H54 (cell line): Measurements from ENCODE around the gene PIPOX.

Experiments
- DNase-seq: peaks from one replicate; pipeline ENCODE4 v3.0.0; 2011; ENCODE audit warnings: low spot score, mixed read lengths; ENCODE audit not compliant: insufficient read length
- FAIRE-seq: peaks from 3 replicates; lab custom pipeline; 2011; peaks lifted over from hg19 to GRCh38; lab: Jason Lieb, UNC
- POLR2A ChIP-seq: IDR thresholded peaks from 2 replicates; pipeline ENCODE4 v1.6.1; 2011; ENCODE audit warnings: low read depth, mild to moderate bottlenecking, low read length

PIPOX gene

DNA sequence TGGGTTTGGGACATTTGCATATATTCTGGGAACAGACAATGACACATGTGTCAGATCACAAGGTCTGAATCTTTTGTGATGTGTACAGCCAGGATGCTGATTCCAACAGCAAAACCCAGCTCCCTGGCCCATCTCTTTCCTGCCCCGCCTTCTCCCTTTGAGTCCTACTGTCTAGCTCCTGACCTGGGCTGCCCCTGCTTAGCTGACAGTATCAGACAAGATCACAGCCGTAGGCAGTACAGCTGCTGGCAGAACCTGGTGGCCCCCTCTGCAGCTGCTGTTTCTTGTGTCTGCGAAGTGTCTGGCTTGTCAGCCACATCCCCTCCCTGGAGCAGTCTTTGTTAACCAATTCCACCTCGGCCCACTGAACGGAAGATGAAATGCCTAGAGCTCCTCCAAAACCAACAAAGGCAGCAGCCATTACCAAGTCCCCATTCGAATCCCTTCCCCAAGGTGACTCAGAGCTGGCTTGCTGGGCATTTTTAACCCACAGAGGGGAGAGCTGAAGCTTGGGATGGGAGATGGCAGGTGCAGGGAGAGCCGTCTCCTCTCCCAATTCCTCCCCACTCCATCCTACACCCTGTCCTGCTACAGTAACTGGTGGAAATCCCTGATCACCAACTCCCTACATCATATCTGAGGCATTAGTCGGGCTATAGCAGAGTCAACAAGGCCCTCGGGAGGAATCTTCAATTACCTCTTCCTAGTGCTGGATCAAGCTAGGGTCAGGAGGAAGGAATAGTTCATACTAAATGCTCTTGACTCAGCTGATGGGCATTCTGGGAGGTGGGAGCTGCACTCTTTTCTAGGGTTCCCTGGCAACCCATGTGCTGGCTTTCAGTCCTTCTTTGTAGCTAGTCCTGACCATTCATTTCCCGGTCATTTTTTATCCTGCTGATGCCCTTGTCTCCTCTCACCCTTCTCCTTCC, 5.8 kb downstream of the PIPOX start:
- no peak for TF ChIP-seq POLR2A
- FAIRE-seq (no peak), DNase-seq (no peak)

- FAIRE-seq (no peak), DNase-seq (no peak)
- no peak for TF ChIP-seq POLR2A
These were observed 6.7 kb downstream of the PIPOX start for GRCh38 chr17:29049541-29050145.

DNA sequence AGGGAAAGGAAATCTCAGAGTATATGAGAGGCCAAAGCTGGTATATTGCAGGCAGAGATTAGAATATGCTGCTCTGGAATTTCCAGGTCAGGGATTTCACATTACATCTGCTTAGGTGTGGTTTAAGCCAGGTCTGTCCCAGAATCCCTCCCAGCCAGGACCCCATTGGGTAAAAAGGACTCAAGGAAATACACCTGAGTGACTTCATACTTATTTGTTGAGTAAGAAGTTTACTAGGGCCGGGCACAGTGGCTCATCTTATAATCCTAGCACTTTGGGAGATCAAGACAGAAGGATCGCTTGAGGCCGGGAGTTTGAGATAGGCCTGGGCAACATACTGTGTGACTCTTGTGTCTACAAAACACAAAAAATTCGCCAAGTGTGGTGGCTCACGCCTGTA, 7.2 kb downstream of the PIPOX start:
- TF ChIP-seq POLR2A, result no peak
- DNase-seq (no peak), FAIRE-seq (no peak)

GRCh38 chr17:29051194-29051593, 8.3 kb downstream of the PIPOX start:
- FAIRE-seq (no peak), DNase-seq (no peak)
- TF ChIP-seq POLR2A, result no peak

DNA sequence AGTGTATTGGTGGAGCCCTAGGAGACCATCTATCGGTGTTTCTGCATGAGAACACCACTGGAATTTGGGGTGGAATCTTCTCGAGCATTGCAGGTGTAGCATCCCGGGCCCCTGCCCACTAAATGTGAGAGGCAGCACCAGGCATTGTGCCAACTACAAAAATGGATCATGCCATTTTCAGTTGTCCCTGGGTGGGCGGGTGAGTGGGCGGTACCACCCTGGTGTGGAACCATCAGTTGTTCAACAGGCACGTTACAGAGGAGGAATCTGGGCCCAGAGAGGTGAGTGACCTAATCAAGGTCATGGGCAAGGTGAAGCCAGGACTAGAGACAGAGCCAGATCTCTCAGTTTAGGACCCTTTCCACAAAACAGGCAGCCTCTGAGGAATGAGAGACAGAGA, 8.8 kb downstream of the PIPOX start:
- TF ChIP-seq POLR2A, result no peak
- DNase-seq (no peak), FAIRE-seq (no peak)

GRCh38 chr17:29054835-29055234, 11.9 kb downstream of the PIPOX start:
- TF ChIP-seq POLR2A, result no peak
- FAIRE-seq (no peak), DNase-seq (no peak)

DNA sequence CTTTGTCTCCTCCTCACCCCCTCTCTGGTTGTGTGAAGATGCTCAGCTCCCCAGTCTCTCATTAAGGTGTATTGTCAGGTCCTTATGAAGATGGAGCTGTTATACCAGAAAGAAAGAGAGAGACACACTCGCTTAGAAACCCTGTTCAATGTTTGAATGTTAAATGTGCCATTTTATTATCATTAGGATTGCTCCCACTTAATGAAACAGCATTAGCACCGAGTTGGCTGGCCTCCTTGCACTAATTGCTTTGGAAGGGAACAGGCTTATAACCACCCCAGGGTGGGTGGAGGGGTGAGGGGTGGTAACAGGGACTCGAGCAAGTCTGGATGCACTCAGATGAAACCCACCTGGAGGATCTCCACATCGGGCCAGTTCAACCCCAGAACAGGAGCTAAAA, 14.4 kb downstream of the PIPOX start:
- no peak for FAIRE-seq
- TF ChIP-seq POLR2A, result no peak
- no peak for DNase-seq

GRCh38 chr17:29058391-29058790, 15.4 kb downstream of the PIPOX start:
- no peak for DNase-seq
- no peak for TF ChIP-seq POLR2A
- no peak for FAIRE-seq

GRCh38 chr17:29059281-29059680, 16.3 kb downstream of the PIPOX start:
- no peak for DNase-seq
- no peak for TF ChIP-seq POLR2A

GRCh38 chr17:29060475-29060874, 17.5 kb downstream of the PIPOX start:
- DNase-seq (no peak), FAIRE-seq (no peak)
- no peak for TF ChIP-seq POLR2A

More at GRCh38 chr17:29059281-29059680, 16.3 kb downstream of the PIPOX start:
- FAIRE-seq, result no peak

DNA sequence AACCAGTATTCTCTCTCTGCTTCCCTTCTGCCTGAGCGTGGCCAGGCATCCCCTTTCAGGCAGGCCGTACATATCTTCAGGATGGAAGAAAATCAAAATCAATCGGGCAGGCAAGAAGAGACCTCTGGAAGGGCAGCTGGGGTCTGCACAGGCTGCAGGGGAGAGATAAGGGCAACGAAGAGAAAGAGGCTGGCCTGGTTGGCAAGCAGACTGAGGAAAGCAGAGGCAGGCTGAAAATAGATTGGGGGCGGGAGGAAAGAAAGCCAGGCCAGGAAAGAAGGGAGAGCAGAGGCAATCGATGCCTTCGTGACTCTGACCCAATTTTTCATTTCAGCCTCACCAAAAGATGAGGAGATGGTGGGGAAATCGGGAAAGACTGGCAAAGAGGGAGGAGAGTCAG, 18.1 kb downstream of the PIPOX start:
- DNase-seq (no peak), FAIRE-seq (no peak)
- no peak for TF ChIP-seq POLR2A

- FAIRE-seq, result no peak
- TF ChIP-seq POLR2A, result no peak
- DNase-seq, result no peak
These were observed 19.3 kb downstream of the PIPOX start for GRCh38 chr17:29062215-29062614.

GRCh38 chr17:29063992-29064391, 21.1 kb downstream of the PIPOX start:
- no peak for FAIRE-seq
- DNase-seq, result no peak
- no peak for TF ChIP-seq POLR2A

DNA sequence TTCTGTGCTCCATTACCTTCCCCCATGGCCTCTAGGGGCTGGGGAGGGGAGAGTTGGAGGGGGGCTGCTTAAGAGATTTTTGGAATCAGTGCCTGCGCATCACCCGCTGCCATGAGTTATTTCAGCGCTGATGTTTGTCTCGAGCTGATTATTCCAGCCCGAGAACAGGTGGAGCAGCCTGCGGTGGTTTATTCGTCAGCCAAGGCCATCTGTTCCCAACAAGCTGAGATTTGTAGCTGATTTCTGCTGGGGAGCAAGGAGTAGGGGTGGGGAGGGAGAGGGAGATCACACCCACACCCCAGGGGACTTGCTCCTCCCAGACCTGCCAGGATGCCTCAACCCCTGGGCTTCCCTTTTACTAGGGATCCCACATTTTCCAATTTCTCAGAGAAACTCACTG, 23.1 kb downstream of the PIPOX start:
- no peak for FAIRE-seq
- TF ChIP-seq POLR2A, result no peak

More for the DNA sequence above, 23.1 kb downstream of the PIPOX start:
- no peak for DNase-seq
